Hepatocyte (in vitro differentiated cells): ENCODE data around the gene ZDHHC9. TPM values are rescaled to one million over a fixed set of nuclear protein-coding genes. Genes with fewer than 3 reads are reported as not detected.

Source experiments
- DNase-seq: peaks from one replicate; pipeline ENCODE4 v3.0.0-alpha.2; 2016; ENCODE audit warnings: low spot score
- H2AFZ ChIP-seq: fragments of 200-600 bp; sonication (generic); 2 replicates; pipeline ENCODE4 v1.6.0; 2016; ENCODE audit warnings: antibody characterized with exemption, mild to moderate bottlenecking
- H3K27ac ChIP-seq: fragments of 200-600 bp; sonication (generic); 2 replicates; pipeline ENCODE4 v1.5.1; 2016; ENCODE audit warnings: mild to moderate bottlenecking
- H3K27me3 ChIP-seq: fragments of 200-600 bp; sonication (generic); 2 replicates; pipeline ENCODE4 v1.6.1; 2016
- H3K36me3 ChIP-seq: fragments of 200-600 bp; sonication (generic); replicated peaks from 2 replicates; pipeline ENCODE4 v1.5.1; 2016; ENCODE audit warnings: low read depth; ENCODE audit not compliant: insufficient read depth
- H3K4me1 ChIP-seq: fragments of 200-600 bp; sonication (generic); 2 replicates; pipeline ENCODE4 v1.5.1; 2016; ENCODE audit warnings: mild to moderate bottlenecking, moderate library complexity; ENCODE audit not compliant: insufficient read depth
- H3K4me2 ChIP-seq: fragments of 200-600 bp; sonication (generic); 2 replicates; pipeline ENCODE4 v1.6.0; 2016
- H3K4me3 ChIP-seq: fragments of 200-600 bp; sonication (generic); 2 replicates; pipeline ENCODE4 v1.5.1; 2016; ENCODE audit warnings: mild to moderate bottlenecking
- H3K79me2 ChIP-seq: fragments of 200-600 bp; sonication (generic); 2 replicates; pipeline ENCODE4 v1.6.0; 2017; ENCODE audit warnings: mild to moderate bottlenecking
- H3K9me2 ChIP-seq: fragments of 200-600 bp; sonication (generic); replicated peaks from 2 replicates; pipeline ENCODE4 v1.6.0; 2017; ENCODE audit warnings: mild to moderate bottlenecking; ENCODE audit not compliant: insufficient read depth
- H3K9me3 ChIP-seq: fragments of 200-600 bp; sonication (generic); 2 replicates; pipeline ENCODE4 v1.5.1; 2016; ENCODE audit warnings: low read depth, mild to moderate bottlenecking
- H4K20me1 ChIP-seq: fragments of 200-600 bp; sonication (generic); 2 replicates; pipeline ENCODE4 v1.6.0; 2016; ENCODE audit warnings: mild to moderate bottlenecking; ENCODE audit not compliant: insufficient read depth, poor library complexity, severe bottlenecking
- CTCF ChIP-seq: fragments of 200-600 bp; sonication (generic); IDR thresholded peaks from 2 replicates; pipeline ENCODE4 v1.5.1; 2016; ENCODE audit warnings: antibody characterized with exemption, mild to moderate bottlenecking; ENCODE audit not compliant: poor library complexity
- EZH2 ChIP-seq: fragments of 200-600 bp; sonication (generic); IDR thresholded peaks from 2 replicates; pipeline ENCODE4 v1.6.1; 2016; ENCODE audit warnings: antibody characterized with exemption, mild to moderate bottlenecking, borderline replicate concordance
- EZH2phosphoT487 ChIP-seq: fragments of 200-600 bp; sonication (generic); IDR thresholded peaks from one replicate; pipeline ENCODE4 v1.6.1; 2018; ENCODE audit warnings: antibody characterized with exemption, mild to moderate bottlenecking, low read depth, moderate library complexity; ENCODE audit not compliant: unreplicated experiment, severe bottlenecking
- WGBS: methylation state at CpG from one replicate; pipeline ENCODE4 v1.1.6; 2016; ENCODE audit warnings: low lambda C conversion rate; ENCODE audit errors: missing lambda C conversion rate; 5-methylcytosine and 5-hydroxymethylcytosine counted together
- polyA plus RNA-seq: library from polyadenylated mRNA; unstranded; fragments of >200 nt; fragmentation: Nextera tagmentation; extraction: Ambion mirVana; gene quantifications from 2 replicates; pipeline ENCODE4 v1.2.1, GENCODE V29; 2016
- total RNA-seq: library from RNA; depleted of rRNA; stranded (reverse); fragments of >200 nt; gene quantifications from 2 replicates; pipeline ENCODE4 v1.2.3, GENCODE V29; 2014

ZDHHC9 gene
- total and polyA plus RNA-seq, 2 experiments from 2014 or later = 48.6 TPM

GRCh38 chrX:129771266-129771995, 72.3 kb downstream of the ZDHHC9 start:
- Histone ChIP-seq H3K27me3 (no peaks in the 10 kb centered on the region), H3K36me3 (no peaks in the 10 kb centered on the region), H3K9me3 (no peaks in the 10 kb centered on the region), H4K20me1 (no peaks in the 10 kb centered on the region), H3K4me3 (no peak overlapping the region), H2AFZ (no peak overlapping the region), H3K27ac (no peak overlapping the region), H3K79me2 (no peaks in the 10 kb centered on the region), H3K9me2 (no peaks in the 10 kb centered on the region), H3K4me2 (no peak overlapping the region), H3K4me1 (peaks cover 3% of the 10 kb centered on the region)
- 72% methylated on average over 14 of the region's 14 CpGs for WGBS
- DNase-seq = no peak
- TF ChIP-seq CTCF (no peak), EZH2 (no peak), EZH2phosphoT487 (no peak)

- H4K20me1 ChIP-seq = no peaks in the 10 kb centered on the region
- no peak overlapping the region for H3K27ac ChIP-seq
- no peaks in the 10 kb centered on the region for H3K9me3 ChIP-seq
- H3K4me1 ChIP-seq = peaks cover 3% of the 10 kb centered on the region
- no peak for DNase-seq
- no peaks in the 10 kb centered on the region for H3K36me3 ChIP-seq
- H3K4me3 ChIP-seq = no peak overlapping the region
- no peaks in the 10 kb centered on the region for H3K9me2 ChIP-seq
- no peak overlapping the region for H3K4me2 ChIP-seq
- no peak for TF ChIP-seq EZH2phosphoT487
- no peak for TF ChIP-seq EZH2
- TF ChIP-seq CTCF = no peak
- no peaks in the 10 kb centered on the region for H3K79me2 ChIP-seq
- no peaks in the 10 kb centered on the region for H3K27me3 ChIP-seq
- H2AFZ ChIP-seq = no peak overlapping the region
- 84% methylated on average over 8 of the region's 9 CpGs for WGBS
Measured at GRCh38 chrX:129769467-129770154, 74.1 kb downstream of the ZDHHC9 start.

GRCh38 chrX:129768586-129769466, 74.9 kb downstream of the ZDHHC9 start:
- H3K4me1 ChIP-seq = no peaks in the 10 kb centered on the region
- no peak overlapping the region for H3K4me3 ChIP-seq
- no peaks in the 10 kb centered on the region for H3K79me2 ChIP-seq
- DNase-seq = no peak
- H4K20me1 ChIP-seq = no peaks in the 10 kb centered on the region
- WGBS = 79% methylated on average over 8 of the region's 8 CpGs
- H3K36me3 ChIP-seq = no peaks in the 10 kb centered on the region
- no peaks in the 10 kb centered on the region for H3K27me3 ChIP-seq
- TF ChIP-seq CTCF = no peak
- TF ChIP-seq EZH2phosphoT487 = no peak
- TF ChIP-seq EZH2 = no peak
- H3K27ac ChIP-seq = no peak overlapping the region
- H3K9me2 ChIP-seq = no peaks in the 10 kb centered on the region
- H3K4me2 ChIP-seq = no peak overlapping the region
- H3K9me3 ChIP-seq = no peaks in the 10 kb centered on the region
- H2AFZ ChIP-seq = no peak overlapping the region
